Hepatocyte (in vitro differentiated cells): Measurements from ENCODE around the gene DPH2. TPM values are rescaled to one million over a fixed set of nuclear protein-coding genes. Genes with fewer than 3 reads are reported as not detected.

Experiments
- DNase-seq: peaks from one replicate; pipeline ENCODE4 v3.0.0-alpha.2; 2016; ENCODE audit warnings: low spot score
- H2AFZ ChIP-seq: fragments of 200-600 bp; sonication (generic); 2 replicates; pipeline ENCODE4 v1.6.0; 2016; ENCODE audit warnings: antibody characterized with exemption, mild to moderate bottlenecking
- H3K27ac ChIP-seq: fragments of 200-600 bp; sonication (generic); 2 replicates; pipeline ENCODE4 v1.5.1; 2016; ENCODE audit warnings: mild to moderate bottlenecking
- H3K27me3 ChIP-seq: fragments of 200-600 bp; sonication (generic); 2 replicates; pipeline ENCODE4 v1.6.1; 2016
- H3K36me3 ChIP-seq: fragments of 200-600 bp; sonication (generic); replicated peaks from 2 replicates; pipeline ENCODE4 v1.5.1; 2016; ENCODE audit warnings: low read depth; ENCODE audit not compliant: insufficient read depth
- H3K4me1 ChIP-seq: fragments of 200-600 bp; sonication (generic); 2 replicates; pipeline ENCODE4 v1.5.1; 2016; ENCODE audit warnings: mild to moderate bottlenecking, moderate library complexity; ENCODE audit not compliant: insufficient read depth
- H3K4me2 ChIP-seq: fragments of 200-600 bp; sonication (generic); 2 replicates; pipeline ENCODE4 v1.6.0; 2016
- H3K4me3 ChIP-seq: fragments of 200-600 bp; sonication (generic); 2 replicates; pipeline ENCODE4 v1.5.1; 2016; ENCODE audit warnings: mild to moderate bottlenecking
- H3K79me2 ChIP-seq: fragments of 200-600 bp; sonication (generic); 2 replicates; pipeline ENCODE4 v1.6.0; 2017; ENCODE audit warnings: mild to moderate bottlenecking
- H3K9me2 ChIP-seq: fragments of 200-600 bp; sonication (generic); replicated peaks from 2 replicates; pipeline ENCODE4 v1.6.0; 2017; ENCODE audit warnings: mild to moderate bottlenecking; ENCODE audit not compliant: insufficient read depth
- H3K9me3 ChIP-seq: fragments of 200-600 bp; sonication (generic); 2 replicates; pipeline ENCODE4 v1.5.1; 2016; ENCODE audit warnings: low read depth, mild to moderate bottlenecking
- H4K20me1 ChIP-seq: fragments of 200-600 bp; sonication (generic); 2 replicates; pipeline ENCODE4 v1.6.0; 2016; ENCODE audit warnings: mild to moderate bottlenecking; ENCODE audit not compliant: insufficient read depth, poor library complexity, severe bottlenecking
- EZH2 ChIP-seq: fragments of 200-600 bp; sonication (generic); IDR thresholded peaks from 2 replicates; pipeline ENCODE4 v1.6.1; 2016; ENCODE audit warnings: antibody characterized with exemption, mild to moderate bottlenecking, borderline replicate concordance
- EZH2phosphoT487 ChIP-seq: fragments of 200-600 bp; sonication (generic); IDR thresholded peaks from one replicate; pipeline ENCODE4 v1.6.1; 2018; ENCODE audit warnings: antibody characterized with exemption, mild to moderate bottlenecking, low read depth, moderate library complexity; ENCODE audit not compliant: unreplicated experiment, severe bottlenecking
- WGBS: methylation state at CpG from one replicate; pipeline ENCODE4 v1.1.6; 2016; ENCODE audit warnings: low lambda C conversion rate; ENCODE audit errors: missing lambda C conversion rate; 5-methylcytosine and 5-hydroxymethylcytosine counted together
- polyA plus RNA-seq: library from polyadenylated mRNA; unstranded; fragments of >200 nt; fragmentation: Nextera tagmentation; extraction: Ambion mirVana; gene quantifications from 2 replicates; pipeline ENCODE4 v1.2.1, GENCODE V29; 2016
- total RNA-seq: library from RNA; depleted of rRNA; stranded (reverse); fragments of >200 nt; gene quantifications from 2 replicates; pipeline ENCODE4 v1.2.3, GENCODE V29; 2014
- TF ChIP-seq, protein P1 (sequence below): fragments of 200-600 bp; sonication (generic); IDR thresholded peaks from 2 replicates; pipeline ENCODE4 v1.5.1; 2016; ENCODE audit warnings: antibody characterized with exemption, mild to moderate bottlenecking; ENCODE audit not compliant: poor library complexity

Gene DPH2
- total and polyA plus RNA-seq, 2 experiments from 2014 or later: 18.6 to 21.5 TPM

DNA sequence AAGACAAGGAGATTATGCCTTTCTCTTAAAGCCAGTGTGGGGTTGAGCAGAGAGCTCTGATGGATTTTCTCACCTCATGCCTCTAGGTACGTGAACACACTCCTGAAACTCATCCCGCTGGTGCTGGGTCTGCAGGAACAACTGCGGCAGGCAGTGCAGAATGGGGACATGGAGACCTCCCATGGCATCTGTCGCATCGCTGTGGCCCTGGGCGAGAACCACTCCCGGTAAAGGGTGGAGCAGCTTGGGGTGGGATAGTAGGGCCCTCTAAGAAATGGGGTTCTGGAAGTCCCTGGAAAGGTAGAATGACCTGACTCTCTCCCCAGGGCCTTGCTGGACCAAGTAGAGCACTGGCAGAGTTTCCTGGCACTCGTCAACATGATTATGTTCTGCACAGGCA is 13.6 kb upstream of the DPH2 start:
- Histone ChIP-seq H3K9me2 (no peaks in the 10 kb centered on the region), H3K27ac (no peak overlapping the region), H3K36me3 (no peaks in the 10 kb centered on the region), H4K20me1 (no peaks in the 10 kb centered on the region), H3K4me2 (no peak overlapping the region), H3K9me3 (no peaks in the 10 kb centered on the region), H3K27me3 (no peaks in the 10 kb centered on the region), H2AFZ (no peak overlapping the region), H3K4me1 (no peaks in the 10 kb centered on the region), H3K79me2 (peaks cover 15% of the 10 kb centered on the region), H3K4me3 (no peak overlapping the region)
- TF ChIP-seq EZH2phosphoT487 (no peak), EZH2 (no peak)
- TF ChIP-seq, protein P1, sequence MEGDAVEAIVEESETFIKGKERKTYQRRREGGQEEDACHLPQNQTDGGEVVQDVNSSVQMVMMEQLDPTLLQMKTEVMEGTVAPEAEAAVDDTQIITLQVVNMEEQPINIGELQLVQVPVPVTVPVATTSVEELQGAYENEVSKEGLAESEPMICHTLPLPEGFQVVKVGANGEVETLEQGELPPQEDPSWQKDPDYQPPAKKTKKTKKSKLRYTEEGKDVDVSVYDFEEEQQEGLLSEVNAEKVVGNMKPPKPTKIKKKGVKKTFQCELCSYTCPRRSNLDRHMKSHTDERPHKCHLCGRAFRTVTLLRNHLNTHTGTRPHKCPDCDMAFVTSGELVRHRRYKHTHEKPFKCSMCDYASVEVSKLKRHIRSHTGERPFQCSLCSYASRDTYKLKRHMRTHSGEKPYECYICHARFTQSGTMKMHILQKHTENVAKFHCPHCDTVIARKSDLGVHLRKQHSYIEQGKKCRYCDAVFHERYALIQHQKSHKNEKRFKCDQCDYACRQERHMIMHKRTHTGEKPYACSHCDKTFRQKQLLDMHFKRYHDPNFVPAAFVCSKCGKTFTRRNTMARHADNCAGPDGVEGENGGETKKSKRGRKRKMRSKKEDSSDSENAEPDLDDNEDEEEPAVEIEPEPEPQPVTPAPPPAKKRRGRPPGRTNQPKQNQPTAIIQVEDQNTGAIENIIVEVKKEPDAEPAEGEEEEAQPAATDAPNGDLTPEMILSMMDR: no peak
- 97% methylated on average over 8 of the region's 8 CpGs for WGBS
- no peak for DNase-seq

DNA sequence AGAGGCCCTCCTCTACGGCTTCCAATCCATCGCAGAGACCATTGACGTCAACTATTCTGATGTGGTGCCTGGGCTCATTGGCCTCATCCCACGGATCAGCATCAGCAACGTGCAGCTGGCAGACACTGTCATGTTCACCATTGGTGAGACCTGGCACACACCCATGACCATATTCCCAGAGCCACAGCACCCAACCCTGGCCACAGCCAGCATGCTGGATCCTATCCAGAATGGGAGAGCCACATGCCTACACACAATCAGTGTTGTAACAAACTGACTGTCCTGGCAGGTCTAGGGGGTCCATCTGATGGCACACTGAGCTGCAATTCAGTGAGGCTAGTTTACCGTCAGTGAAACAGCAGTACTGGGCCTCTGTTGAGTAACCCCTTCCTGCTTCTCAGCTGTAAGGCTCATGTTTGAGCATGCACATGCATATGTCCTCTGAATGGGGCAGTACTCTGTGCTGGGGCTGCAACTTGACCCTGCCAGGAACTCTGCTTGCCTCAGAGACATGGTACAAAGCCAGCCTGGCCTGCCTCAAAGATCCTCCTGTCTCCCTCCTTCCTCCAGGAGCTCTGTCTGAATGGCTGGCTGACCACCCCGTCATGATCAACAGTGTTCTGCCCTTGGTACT is 12.3 kb upstream of the DPH2 start:
- Histone ChIP-seq H3K27me3 (no peaks in the 10 kb centered on the region), H2AFZ (no peak overlapping the region), H3K27ac (no peak overlapping the region), H4K20me1 (no peaks in the 10 kb centered on the region), H3K4me2 (no peak overlapping the region), H3K9me2 (no peaks in the 10 kb centered on the region), H3K4me1 (no peaks in the 10 kb centered on the region), H3K9me3 (no peaks in the 10 kb centered on the region), H3K79me2 (peaks cover 3% of the 10 kb centered on the region), H3K36me3 (no peaks in the 10 kb centered on the region), H3K4me3 (no peak overlapping the region)
- DNase-seq: no peak
- WGBS: 91% methylated on average over 7 of the region's 7 CpGs
- TF ChIP-seq, protein P1: no peak
- TF ChIP-seq EZH2phosphoT487: no peak
- TF ChIP-seq EZH2: no peak

DNA sequence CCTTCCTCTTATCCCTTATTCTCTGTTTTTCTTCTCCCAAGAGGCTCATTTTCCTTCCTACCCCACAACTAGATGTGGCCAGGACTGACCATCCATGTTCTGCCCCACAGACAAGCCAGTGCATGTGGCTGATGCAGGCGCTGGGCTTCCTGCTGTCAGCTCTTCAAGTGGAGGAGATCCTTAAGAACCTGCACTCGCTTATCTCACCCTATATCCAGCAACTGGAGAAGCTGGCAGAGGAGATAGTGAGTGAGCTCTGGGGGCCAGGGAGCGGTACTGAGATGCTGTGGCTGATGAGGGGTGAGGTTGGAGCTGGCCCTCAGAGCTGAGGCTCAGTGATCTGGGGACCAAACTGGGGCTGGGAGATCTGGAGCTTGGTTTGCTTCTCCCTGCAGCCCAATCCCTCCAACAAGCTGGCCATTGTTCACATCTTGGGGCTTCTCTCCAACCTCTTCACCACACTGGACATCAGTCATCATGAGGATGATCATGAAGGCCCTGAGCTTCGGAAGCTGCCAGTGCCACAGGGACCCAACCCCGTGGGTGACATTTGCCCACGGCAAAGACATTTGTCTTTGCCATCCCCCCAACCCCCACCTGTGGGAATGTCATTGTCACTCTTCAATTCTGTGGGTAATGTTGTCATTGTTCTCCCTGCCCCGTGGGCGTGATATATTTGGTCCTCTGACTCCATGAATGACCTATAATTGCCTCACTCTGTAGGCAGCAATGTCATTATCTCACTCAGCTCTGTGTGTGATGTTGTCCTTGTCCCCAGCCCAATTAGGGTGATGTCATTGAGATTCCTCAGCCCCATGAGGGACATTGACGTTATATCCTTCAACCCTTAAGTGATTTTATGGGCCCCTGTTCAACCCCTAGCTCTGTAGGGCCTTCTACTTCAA is 11.2 kb upstream of the DPH2 start:
- no peak for DNase-seq
- Histone ChIP-seq H3K27ac (no peak overlapping the region), H3K4me2 (no peak overlapping the region), H3K9me3 (no peaks in the 10 kb centered on the region), H2AFZ (no peak overlapping the region), H3K4me1 (no peaks in the 10 kb centered on the region), H4K20me1 (no peaks in the 10 kb centered on the region), H3K9me2 (no peaks in the 10 kb centered on the region), H3K79me2 (no peaks in the 10 kb centered on the region), H3K4me3 (no peak overlapping the region), H3K27me3 (no peaks in the 10 kb centered on the region), H3K36me3 (no peaks in the 10 kb centered on the region)
- TF ChIP-seq EZH2 (no peak), EZH2phosphoT487 (no peak)
- TF ChIP-seq, protein P1: no peak
- WGBS: 94% methylated on average over 9 of the region's 9 CpGs
